Choroid plexus epithelial cell (primary cell): Measurements from ENCODE around the gene TJP1.

Experiments used
- DNase-seq: peaks from one replicate; pipeline ENCODE4 v3.0.0-alpha.2; 2010; ENCODE audit warnings: low read depth
- H3K4me3 ChIP-seq: 2 replicates; pipeline ENCODE4 v1.5.1; 2011; ENCODE audit warnings: low read depth, mild to moderate bottlenecking, control low read depth, low read length, moderate library complexity
- TF ChIP-seq, protein P1 (sequence below): conservative IDR thresholded peaks from 2 replicates; pipeline ENCODE4 v1.5.1; 2011; ENCODE audit warnings: low read depth, mild to moderate bottlenecking, control low read depth, inconsistent platforms, low read length, moderate library complexity

TJP1 gene

DNA sequence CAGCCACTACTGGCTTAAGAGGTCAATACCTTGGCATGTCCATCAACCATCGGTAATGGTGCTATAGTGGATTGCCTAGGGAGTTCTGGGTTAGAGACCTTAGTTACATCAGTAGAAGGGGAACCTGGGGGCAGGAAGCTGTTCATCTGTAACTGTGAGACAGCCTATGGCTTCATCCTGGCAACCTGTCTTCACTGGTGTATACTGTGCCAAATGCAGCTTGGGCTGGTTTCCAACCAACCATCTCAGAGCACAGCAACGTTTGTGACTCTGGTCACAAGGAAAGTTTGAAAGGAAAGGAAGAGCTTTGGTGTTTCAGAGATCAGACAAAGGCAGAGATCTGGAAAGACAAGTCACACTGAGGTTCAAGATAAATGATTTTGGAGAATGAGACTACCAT lies 93.8 kb downstream of the TJP1 start:
- DNase-seq, result no peak
- no peak overlapping the region for H3K4me3 ChIP-seq
- TF ChIP-seq, protein P1, sequence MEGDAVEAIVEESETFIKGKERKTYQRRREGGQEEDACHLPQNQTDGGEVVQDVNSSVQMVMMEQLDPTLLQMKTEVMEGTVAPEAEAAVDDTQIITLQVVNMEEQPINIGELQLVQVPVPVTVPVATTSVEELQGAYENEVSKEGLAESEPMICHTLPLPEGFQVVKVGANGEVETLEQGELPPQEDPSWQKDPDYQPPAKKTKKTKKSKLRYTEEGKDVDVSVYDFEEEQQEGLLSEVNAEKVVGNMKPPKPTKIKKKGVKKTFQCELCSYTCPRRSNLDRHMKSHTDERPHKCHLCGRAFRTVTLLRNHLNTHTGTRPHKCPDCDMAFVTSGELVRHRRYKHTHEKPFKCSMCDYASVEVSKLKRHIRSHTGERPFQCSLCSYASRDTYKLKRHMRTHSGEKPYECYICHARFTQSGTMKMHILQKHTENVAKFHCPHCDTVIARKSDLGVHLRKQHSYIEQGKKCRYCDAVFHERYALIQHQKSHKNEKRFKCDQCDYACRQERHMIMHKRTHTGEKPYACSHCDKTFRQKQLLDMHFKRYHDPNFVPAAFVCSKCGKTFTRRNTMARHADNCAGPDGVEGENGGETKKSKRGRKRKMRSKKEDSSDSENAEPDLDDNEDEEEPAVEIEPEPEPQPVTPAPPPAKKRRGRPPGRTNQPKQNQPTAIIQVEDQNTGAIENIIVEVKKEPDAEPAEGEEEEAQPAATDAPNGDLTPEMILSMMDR, result no peak

GRCh38 chr15:29727871-29728270 lies 94.4 kb downstream of the TJP1 start:
- TF ChIP-seq, protein P1, result no peak
- no peak overlapping the region for H3K4me3 ChIP-seq
- DNase-seq, result no peak

DNA sequence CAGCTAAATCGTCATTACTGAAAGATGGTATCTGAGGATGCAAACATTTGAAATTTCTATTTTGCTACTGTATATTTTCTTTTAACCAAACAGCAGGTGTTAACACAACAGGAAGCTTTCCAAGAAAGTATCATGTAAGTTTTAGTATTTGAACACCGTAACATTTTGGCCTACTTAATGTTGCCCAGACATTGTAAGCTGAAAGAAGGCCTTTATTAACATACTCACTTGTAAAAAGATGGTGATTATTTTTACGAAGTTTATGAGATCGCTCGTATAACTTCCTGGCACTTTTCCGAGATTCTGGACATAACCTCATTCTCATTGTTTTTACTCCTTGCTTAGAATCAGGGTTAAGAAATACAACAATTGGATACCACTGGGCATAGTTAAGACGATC lies 95.7 kb downstream of the TJP1 start:
- TF ChIP-seq, protein P1, result no peak
- no peak overlapping the region for H3K4me3 ChIP-seq
- no peak for DNase-seq

DNA sequence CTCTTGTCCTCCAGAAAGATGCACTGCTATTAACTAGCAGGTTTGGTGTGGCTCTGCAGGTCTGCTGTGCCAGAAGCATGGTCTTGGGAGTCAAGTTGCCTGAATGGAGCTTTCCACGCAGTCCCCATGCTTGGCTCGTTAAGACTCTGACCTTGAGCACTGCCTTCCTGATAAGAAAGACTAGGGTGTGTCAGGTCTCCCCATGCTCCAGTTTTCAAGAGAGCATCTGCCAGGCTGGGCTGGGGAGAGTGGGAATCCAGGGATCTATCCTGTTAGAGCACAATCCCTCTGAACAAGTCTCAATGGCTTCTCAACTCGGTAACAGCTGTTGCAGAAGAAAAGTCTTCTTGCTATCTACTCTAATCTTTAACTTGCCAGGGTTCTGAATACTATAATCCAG lies 98.2 kb downstream of the TJP1 start:
- no peak overlapping the region for H3K4me3 ChIP-seq
- DNase-seq, result no peak
- TF ChIP-seq, protein P1, result no peak

DNA sequence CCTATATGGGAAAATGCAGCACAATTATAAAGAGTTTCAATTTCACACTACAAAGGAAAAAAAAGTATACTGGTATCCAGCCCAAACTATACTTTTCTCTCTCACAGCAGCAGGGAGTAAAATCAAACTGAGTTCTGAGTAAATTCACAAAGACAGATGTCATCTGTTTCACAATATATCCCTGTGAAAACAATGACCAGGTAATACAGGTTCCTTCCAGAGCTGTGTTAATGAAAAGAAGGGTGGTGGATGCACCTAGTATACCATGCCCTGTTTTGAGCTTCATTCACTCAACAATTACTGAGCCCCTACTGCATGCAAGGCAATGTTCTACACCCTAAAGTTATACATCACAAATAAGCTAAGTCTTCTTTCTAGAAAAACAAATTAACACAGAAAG lies 108.5 kb downstream of the TJP1 start:
- no peak for DNase-seq
- TF ChIP-seq, protein P1, result no peak
- H3K4me3 ChIP-seq, result no peak overlapping the region

GRCh38 chr15:29712149-29712885 lies 110.0 kb downstream of the TJP1 start:
- TF ChIP-seq, protein P1, result no peak
- no peak for DNase-seq
- H3K4me3 ChIP-seq, result no peak overlapping the region

- H3K4me3 ChIP-seq, result no peak overlapping the region
- DNase-seq, result no peak
- TF ChIP-seq, protein P1, result no peak
These were observed 110.7 kb downstream of the TJP1 start for GRCh38 chr15:29711531-29711930.
